ENCODE results near the gene SOST. TPM values are rescaled to one million over a fixed set of nuclear protein-coding genes. Genes with fewer than 3 reads are reported as not detected.

SOST gene
- total RNA-seq, 1 experiment from 2014 or later: not detected

- Mint-ChIP-seq H3K9me3 (peaks cover 20 to 25% of the 10 kb centered on the region in 2 experiments), H3K27me3 (ENCODE audit: low read depth) (no peaks in the 10 kb centered on the region)
- H3K27ac ChIP-seq (ENCODE audit: insufficient read length, low read depth, low read length): no peak overlapping the region
These were observed 24.6 kb downstream of the SOST start for GRCh38 chr17:43733956-43734355.

More at GRCh38 chr17:43733956-43734355, 24.6 kb downstream of the SOST start:
- no peak for TF ChIP-seq CTCF (conservative IDR thresholded peaks at IDR 0.05)
- no peaks in the 10 kb centered on the region for H3K79me2 ChIP-seq (ENCODE audit: insufficient read depth, low read length)
- H4K20me1 ChIP-seq (ENCODE audit: control insufficient read depth, insufficient read depth, insufficient read length): no peaks in the 10 kb centered on the region
- H3K18ac ChIP-seq (ENCODE audit: insufficient read length, low read depth, low read length): no peak overlapping the region
- H3T11ph ChIP-seq (ENCODE audit: low read length): no peak overlapping the region
- no peak overlapping the region for H3K56ac ChIP-seq (ENCODE audit: insufficient read length, low read depth, low read length)
- H3K36me3 Mint-ChIP-seq (ENCODE audit: insufficient read depth in 1 of 3, low read depth in 3 of 3): peaks cover 4 to 29% (median 19%) of the 10 kb centered on the region in 3 experiments; a peak in 5 of 7 replicates
- H2BK120ac ChIP-seq (ENCODE audit: low read depth, low read length, poor library complexity, severe bottlenecking): no peak overlapping the region
- no peak overlapping the region for H4K91ac ChIP-seq (ENCODE audit: insufficient read length, low read depth, low read length)
- no peaks in the 10 kb centered on the region for H3K27me3 ChIP-seq (ENCODE audit: insufficient read depth, low read length)
- H4K5ac ChIP-seq (ENCODE audit: insufficient read length, low read depth, low read length): no peak overlapping the region
- no peak overlapping the region for H2AK5ac ChIP-seq (ENCODE audit: insufficient read length, low read length)
- H2BK15ac ChIP-seq (ENCODE audit: low read depth, low read length): no peak overlapping the region
- no peak overlapping the region for H3K9ac ChIP-seq (ENCODE audit: extremely low read depth, insufficient read length, low read length)
- peaks cover 26 to 32% of the 10 kb centered on the region in 2 experiments for H3K4me1 Mint-ChIP-seq
- H3K23ac ChIP-seq (ENCODE audit: insufficient read length, low read depth, low read length): no peak overlapping the region
- H3K4me3 Mint-ChIP-seq: no peak overlapping the region
- H2BK12ac ChIP-seq (ENCODE audit: insufficient read length, low read depth, low read length): no peak overlapping the region
- H3K23me2 ChIP-seq (ENCODE audit: insufficient read length, low read depth, low read length, poor library complexity, severe bottlenecking): no peaks in the 10 kb centered on the region
- H4K8ac ChIP-seq (replicated peaks; ENCODE audit: insufficient read length, low read depth, low read length): no peak overlapping the region
- no peak overlapping the region for H3K4me2 ChIP-seq (ENCODE audit: insufficient read depth, insufficient read length, low read length)
- H3K4ac ChIP-seq (ENCODE audit: low read depth, low read length): no peak overlapping the region
- no peak overlapping the region for H3K14ac ChIP-seq (ENCODE audit: insufficient read depth, low read length)
- no peaks in the 10 kb centered on the region for H3K79me1 ChIP-seq (ENCODE audit: insufficient read depth, low read depth, low read length, poor library complexity, severe bottlenecking)
- no peak for DNase-seq
- H3K4me1 ChIP-seq (ENCODE audit: insufficient read depth, low read length): no peaks in the 10 kb centered on the region
- H2AFZ ChIP-seq (ENCODE audit: low read length): no peak overlapping the region
- no CpG with 5 or more reads among the region's 1 CpG for whole genome bisulfite sequencing (ENCODE audit: extremely low coverage, insufficient read length, low lambda C conversion rate)
- H3K9me3 ChIP-seq (ENCODE audit: control insufficient read depth, low read depth, low read length): peaks cover 12% of the 10 kb centered on the region
- no peak overlapping the region for H3K27ac Mint-ChIP-seq
- no peak overlapping the region for H2BK5ac ChIP-seq (ENCODE audit: insufficient read length, low read length)
- H2BK20ac ChIP-seq (ENCODE audit: low read depth, low read length, poor library complexity, severe bottlenecking): no peak overlapping the region

All from H9 (cell line).